LoVo (cell line): ENCODE results near the gene PRM1.
A peak's percentile ranks its signal among the peaks of the same experiment; 100 is the strongest.

Experiments
- DNase-seq: peaks from one replicate; pipeline ENCODE4 v3.0.0-alpha.2; 2016; ENCODE audit warnings: low spot score

Gene PRM1, protein sequence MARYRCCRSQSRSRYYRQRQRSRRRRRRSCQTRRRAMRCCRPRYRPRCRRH

DNA sequence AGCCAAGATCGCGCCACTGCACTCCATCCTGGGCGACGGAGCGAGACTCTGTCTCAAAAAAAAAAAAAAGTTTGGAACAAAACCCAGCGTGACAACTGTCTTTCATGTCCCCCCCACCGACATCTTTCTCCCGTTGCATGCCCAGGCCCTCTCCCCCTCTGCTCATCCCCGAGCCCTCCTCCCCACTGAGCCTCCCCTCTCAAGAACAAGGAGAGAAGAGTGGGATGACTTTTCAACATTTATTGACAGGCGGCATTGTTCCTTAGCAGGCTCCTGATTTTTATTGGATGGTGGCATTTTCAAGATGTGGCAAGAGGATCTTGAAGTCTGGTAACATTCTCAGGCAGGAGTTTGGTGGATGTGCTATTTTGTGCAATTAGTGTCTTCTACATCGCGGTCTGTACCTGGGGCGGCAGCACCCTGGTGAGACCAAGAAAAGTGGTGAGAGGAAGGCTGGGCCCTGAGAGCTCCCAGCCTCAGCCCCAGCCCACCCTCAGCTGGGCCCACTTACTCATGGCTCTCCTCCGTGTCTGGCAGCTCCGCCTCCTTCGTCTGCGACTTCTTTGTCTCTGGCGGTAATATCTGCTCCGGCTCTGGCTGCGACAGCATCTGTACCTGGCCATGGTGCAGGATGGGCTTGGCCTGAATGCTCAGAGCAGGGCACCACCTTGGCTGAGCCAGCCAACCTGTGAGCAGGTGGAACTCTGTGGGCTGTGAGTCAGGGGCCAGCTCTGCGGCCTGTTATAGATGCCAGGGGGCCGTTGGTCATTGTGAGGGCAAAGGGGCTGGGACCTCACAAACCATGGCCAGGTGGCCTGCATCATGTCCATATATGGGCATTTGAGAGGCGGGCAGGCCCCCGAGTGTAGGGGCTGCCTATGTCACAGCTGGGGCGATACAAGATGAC lies at the start of gene PRM1:
Gene PRM1, minus strand, starts transcription at position 715 of the 907 bp plus-strand sequence. Its CDS starts 92 bp downstream, at position 623.
- DNase-seq, result no peak

- DNase-seq, result no peak
Measured at GRCh38 chr16:11330526-11331237, 49.6 kb upstream of the PRM1 start.

- no peak for DNase-seq
Measured at GRCh38 chr16:11329891-11330290, 48.8 kb upstream of the PRM1 start.

DNA sequence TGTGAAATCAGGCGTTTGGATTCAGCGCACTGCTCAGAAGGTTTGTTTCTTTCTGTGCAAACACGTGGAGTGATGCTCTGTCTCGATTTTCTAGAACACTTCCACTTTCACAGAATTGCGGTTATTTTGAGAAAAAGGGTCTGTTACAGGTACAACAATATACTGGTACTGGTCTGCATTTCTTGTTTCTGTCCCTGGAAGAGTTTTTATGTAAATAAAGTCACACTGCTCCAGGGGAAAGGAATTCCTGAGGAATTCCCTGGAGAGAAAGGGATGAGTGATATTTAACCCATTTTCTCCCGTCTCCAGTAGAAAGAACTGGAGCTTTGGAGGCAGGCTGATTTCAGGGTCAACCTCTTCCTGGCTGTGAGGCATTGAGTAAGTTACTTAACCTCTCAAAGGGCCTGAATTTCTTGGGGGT lies 48.0 kb upstream of the PRM1 start:
- no peak for DNase-seq

GRCh38 chr16:11328172-11329070 lies 47.3 kb upstream of the PRM1 start:
- peak; percentile 39 for DNase-seq

- DNase-seq, result no peak
Measured at GRCh38 chr16:11327277-11328171, 46.4 kb upstream of the PRM1 start.

- DNase-seq, result no peak
Measured at GRCh38 chr16:11326737-11327276, 45.7 kb upstream of the PRM1 start.

- no peak for DNase-seq
Measured at GRCh38 chr16:11326084-11326736, 45.1 kb upstream of the PRM1 start.

GRCh38 chr16:11325404-11326083 lies 44.4 kb upstream of the PRM1 start:
- DNase-seq, result no peak

- no peak for DNase-seq
Measured at GRCh38 chr16:11323551-11324336, 42.6 kb upstream of the PRM1 start.

DNA sequence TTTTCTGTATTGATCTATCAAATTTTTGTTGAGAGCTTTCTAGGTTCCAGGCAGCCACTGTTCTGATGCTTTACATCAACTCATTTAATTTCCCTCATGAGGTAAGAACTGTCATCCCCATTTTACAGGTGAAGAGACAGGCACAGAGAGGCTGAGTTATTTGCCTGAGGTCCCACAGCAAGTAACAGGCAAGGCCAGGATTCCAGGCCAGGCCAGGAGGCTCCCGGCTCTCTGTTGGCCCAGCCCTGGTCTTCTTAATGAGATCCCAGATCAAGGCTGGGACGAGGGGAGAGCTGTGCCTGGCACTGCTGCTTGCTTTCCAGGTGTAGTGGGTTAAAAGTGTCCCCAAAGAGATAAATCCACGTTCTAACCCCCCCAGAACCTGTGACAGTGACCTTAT lies 41.7 kb upstream of the PRM1 start:
- no peak for DNase-seq

- DNase-seq, result no peak
Measured at GRCh38 chr16:11321662-11322061, 40.5 kb upstream of the PRM1 start.

- no peak for DNase-seq
Measured at GRCh38 chr16:11320170-11320569, 39.0 kb upstream of the PRM1 start.

- no peak for DNase-seq
Measured at GRCh38 chr16:11319529-11320146, 38.5 kb upstream of the PRM1 start.

- DNase-seq, result no peak
Measured at GRCh38 chr16:11318817-11319216, 37.7 kb upstream of the PRM1 start.

- no peak for DNase-seq
Measured at GRCh38 chr16:11316331-11317015, 35.3 kb upstream of the PRM1 start.

GRCh38 chr16:11315510-11315909 lies 34.4 kb upstream of the PRM1 start:
- no peak for DNase-seq
